ENCODE results near the gene LGALS9B.
"Not testable (repeated sequence)": the region's sequence is repeated elsewhere in the genome, so short reads cannot be mapped to it uniquely, and the experiment has no call there.

The LGALS9B gene

GRCh38 chr17:20401306-20402022, 65.9 kb downstream of the LGALS9B start:
- not testable (repeated sequence) for DNase-seq

DNA sequence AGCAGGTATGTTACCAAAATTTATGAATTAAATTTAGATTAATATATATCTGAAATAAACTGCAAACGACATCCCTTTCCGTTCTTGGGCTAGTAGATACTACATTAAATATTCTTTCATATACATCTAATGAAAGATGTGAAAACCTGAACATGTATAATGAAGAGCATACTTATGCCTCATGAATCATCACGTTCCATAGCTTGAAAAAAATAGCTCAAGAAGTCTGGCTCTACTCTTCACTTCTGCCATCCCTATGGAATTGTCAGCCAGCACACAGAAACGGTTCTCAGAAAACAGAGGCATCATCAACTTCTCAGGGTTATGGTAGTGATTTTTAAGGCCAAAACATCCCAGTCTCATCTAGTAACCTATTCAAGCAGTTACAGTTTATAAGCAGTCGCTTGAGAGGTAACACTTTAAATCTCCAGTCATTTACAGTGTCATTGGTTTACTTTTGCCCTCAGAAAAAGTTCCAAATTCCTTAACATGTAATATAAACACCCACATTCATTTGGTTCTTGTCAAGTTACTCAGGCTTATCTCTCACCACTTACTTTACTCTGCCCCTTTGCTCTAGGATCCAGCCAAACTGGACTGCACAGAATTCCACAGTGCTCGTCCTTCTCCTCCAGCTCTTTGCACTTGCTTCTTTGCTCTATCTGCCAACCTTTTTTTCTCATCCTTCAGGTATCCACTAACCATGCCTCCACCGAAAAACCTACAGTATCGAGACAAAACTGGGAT, 66.6 kb downstream of the LGALS9B start:
- not testable (repeated sequence) for DNase-seq

All from activated CD4-positive, alpha-beta T cell treated with anti-CD3 and anti-CD28 coated beads, Interleukin-2, Interleukin-6, amounts not matched to agents 100 ng/mL and 50 ng/mL, durations not matched to agents 16 hours and 8 hours (primary cell).